PFSK-1 (cell line): ENCODE results near the gene SV2C.

Experiments
- FOXP2 ChIP-seq: optimal IDR thresholded peaks from 2 replicates; pipeline ENCODE3; 2011; ENCODE audit warnings: borderline replicate concordance, control low read depth, inconsistent platforms; ENCODE audit not compliant: insufficient read depth; ENCODE audit errors: extremely low read length, extremely low read depth
- POLR2AphosphoS5 ChIP-seq: IDR thresholded peaks from 2 replicates; pipeline ENCODE4 v1.6.1; 2012; ENCODE audit warnings: low read depth, mild to moderate bottlenecking, control low read depth, low read length, moderate library complexity
- REST ChIP-seq, 2 experiments: IDR thresholded peaks; 2 replicates each; pipeline versions ENCODE4 v1.6.1 to v1.8.0; 2011 to 2012; ENCODE audit warnings: low read depth in 2 of 2, low read length in 2 of 2, control low read depth in 1 of 2, inconsistent platforms in 1 of 2, mild to moderate bottlenecking in 1 of 2, moderate library complexity in 1 of 2; ENCODE audit not compliant: insufficient read depth in 1 of 2
- SIN3A ChIP-seq: IDR thresholded peaks from 2 replicates; pipeline ENCODE4 v1.6.1; 2012; ENCODE audit warnings: mild to moderate bottlenecking, low read length, moderate library complexity, borderline replicate concordance; ENCODE audit not compliant: insufficient read depth
- TAF1 ChIP-seq: IDR thresholded peaks from 2 replicates; pipeline ENCODE4 v1.6.1; 2012; ENCODE audit warnings: low read length, control low read depth, borderline replicate concordance; ENCODE audit not compliant: insufficient read depth

The SV2C gene

GRCh38 chr5:76192837-76193236, 109.7 kb downstream of the SV2C start:
- TF ChIP-seq POLR2AphosphoS5 (no peak), SIN3A (no peak), REST (IDR thresholded peaks at IDR 0.05; ENCODE audit: insufficient read depth in 1 of 2, low read depth in 2 of 2, low read length in 2 of 2) (no peak), FOXP2 (no peak)

GRCh38 chr5:76193635-76194034, 110.5 kb downstream of the SV2C start:
- TF ChIP-seq REST (IDR thresholded peaks at IDR 0.05; ENCODE audit: insufficient read depth in 1 of 2, low read depth in 2 of 2, low read length in 2 of 2) = no peak
- no peak for TF ChIP-seq SIN3A
- TF ChIP-seq POLR2AphosphoS5 = no peak
- no peak for TF ChIP-seq FOXP2
- no peak for TF ChIP-seq TAF1

GRCh38 chr5:76194340-76194739, 111.2 kb downstream of the SV2C start:
- TF ChIP-seq SIN3A (no peak), FOXP2 (no peak), TAF1 (no peak), POLR2AphosphoS5 (no peak), REST (IDR thresholded peaks at IDR 0.05; ENCODE audit: insufficient read depth in 1 of 2, low read depth in 2 of 2, low read length in 2 of 2) (no peak)

GRCh38 chr5:76196457-76196856, 113.3 kb downstream of the SV2C start:
- TF ChIP-seq REST (IDR thresholded peaks at IDR 0.05; ENCODE audit: insufficient read depth in 1 of 2, low read depth in 2 of 2, low read length in 2 of 2) = no peak
- no peak for TF ChIP-seq TAF1
- no peak for TF ChIP-seq POLR2AphosphoS5
- TF ChIP-seq FOXP2 = no peak

GRCh38 chr5:76196886-76197489, 113.8 kb downstream of the SV2C start:
- no peak for TF ChIP-seq SIN3A
- TF ChIP-seq TAF1 = no peak
- TF ChIP-seq POLR2AphosphoS5 = no peak
- no peak for TF ChIP-seq FOXP2
- no peak for TF ChIP-seq REST (IDR thresholded peaks at IDR 0.05; ENCODE audit: insufficient read depth in 1 of 2, low read depth in 2 of 2, low read length in 2 of 2)
